ENCODE data around the gene MINDY4.

MINDY4 gene

DNA sequence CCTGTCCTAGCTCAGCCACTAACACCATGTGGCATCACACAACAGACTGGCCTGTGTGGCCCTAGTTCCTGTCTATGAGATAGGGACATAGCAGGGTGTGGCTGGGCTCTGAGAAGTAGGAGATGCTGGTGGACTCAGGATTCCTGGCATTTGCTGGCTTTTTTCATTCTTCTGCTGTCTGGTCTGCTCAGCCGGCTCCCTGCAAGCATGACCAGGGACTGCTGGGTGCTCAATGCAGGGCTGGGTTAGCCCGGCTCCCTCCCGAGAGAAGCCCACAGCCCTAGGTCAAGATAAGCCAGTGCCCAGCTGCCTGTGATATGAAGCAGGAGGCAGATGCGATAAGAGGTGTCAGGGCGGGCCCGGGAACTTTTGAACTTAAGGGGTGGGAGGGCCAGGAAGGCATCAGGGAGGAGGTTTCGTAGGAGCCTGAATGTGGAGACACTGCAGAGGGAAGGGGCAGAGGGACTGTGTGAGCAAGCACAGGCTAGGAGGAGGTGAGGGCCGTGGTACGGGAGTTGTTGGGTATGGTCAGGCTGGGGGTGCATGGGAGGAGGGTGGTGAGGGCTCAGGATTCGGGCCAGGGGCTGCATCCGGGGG is 143.9 kb downstream of the MINDY4 start:
- no peak for DNase-seq (ENCODE audit: low read depth, low spot score)

- no peak for DNase-seq (ENCODE audit: low read depth, low spot score)
Observed at GRCh38 chr7:30915751-30916150, 144.5 kb downstream of the MINDY4 start.

DNA sequence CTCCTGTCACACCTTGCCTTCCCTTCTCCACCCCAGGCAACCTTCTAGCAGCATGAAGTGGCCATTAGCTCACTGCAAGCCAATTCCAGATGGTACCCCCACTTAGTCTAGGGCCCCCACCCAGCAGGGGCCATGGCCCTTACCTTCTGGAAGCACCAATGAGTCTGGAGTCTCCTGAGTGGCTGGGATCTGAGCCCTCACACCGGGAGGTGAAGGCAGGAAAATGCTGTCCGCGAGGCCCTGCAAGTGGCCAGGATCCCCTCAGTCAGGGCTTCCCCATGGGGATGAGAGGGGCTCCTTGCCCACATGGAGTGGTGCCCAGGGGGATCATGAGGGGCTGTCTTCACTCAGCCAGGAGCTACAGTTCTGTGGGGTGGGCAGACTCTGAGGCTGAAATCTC is 145.0 kb downstream of the MINDY4 start:
- no peak for DNase-seq (ENCODE audit: low read depth, low spot score)

- no peak for DNase-seq (ENCODE audit: low read depth, low spot score)
Observed at GRCh38 chr7:30916767-30917166, 145.6 kb downstream of the MINDY4 start.

DNA sequence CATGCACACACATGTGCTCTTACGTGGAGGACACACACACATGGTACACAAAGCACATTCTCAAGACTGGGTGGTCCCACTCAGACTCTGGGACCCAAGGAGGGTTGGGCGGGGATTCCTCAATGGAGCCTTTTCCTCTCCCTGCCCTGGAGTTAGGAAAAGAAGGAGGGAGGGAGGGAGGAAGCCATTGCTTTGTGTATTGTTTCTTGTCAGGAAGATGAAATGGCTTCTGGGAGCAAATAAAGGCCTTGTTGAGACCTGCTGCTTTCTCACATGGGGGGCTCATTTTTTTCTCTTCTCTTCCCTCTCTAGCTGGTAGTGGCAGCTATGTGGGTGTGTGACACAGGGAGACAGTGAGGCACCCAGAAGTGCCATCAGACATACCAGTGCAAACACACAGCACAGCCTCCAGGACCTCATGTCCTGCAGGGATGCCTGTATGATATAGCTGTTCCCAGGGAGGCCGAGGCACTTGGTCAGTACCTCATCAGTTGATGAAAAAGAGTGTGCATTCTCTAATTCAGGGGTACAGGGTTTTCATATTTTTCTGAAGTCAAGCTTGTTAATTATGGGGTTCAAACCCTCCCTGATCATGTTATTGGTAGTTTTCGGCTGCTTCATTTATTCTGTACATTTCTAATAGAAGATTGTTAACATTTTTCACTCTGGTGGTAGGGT is 146.1 kb downstream of the MINDY4 start:
- DNase-seq (ENCODE audit: low read depth, low spot score) = no peak

GRCh38 chr7:30918676-30919075 is 147.5 kb downstream of the MINDY4 start:
- DNase-seq (ENCODE audit: low read depth, low spot score) = no peak

DNA sequence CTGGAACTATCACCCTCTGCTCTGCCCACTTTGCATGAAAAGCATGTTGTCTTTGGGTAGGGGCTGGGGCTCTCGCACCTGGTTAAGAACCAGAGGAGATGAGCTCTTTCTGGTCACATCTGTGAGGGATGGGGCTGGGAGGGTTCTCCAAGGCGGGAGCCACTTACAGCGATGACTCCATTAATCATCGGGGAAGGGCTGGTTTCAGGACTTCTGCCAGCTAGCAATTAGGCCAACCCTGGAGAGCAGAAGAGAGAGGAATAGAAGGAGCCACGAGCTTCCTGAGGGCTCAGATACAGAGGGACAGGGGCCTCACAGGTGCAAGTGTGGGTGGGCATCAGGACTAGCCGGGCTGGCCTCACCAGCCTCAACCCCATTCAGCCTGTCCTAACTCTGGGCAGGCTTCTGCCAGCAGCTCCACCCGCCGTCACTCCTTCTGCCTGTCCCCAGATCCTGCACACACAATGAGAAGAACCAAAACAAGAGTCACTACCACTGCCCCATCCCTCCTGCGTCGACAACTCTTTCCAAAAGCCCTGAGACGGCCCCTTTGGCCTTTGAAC is 148.9 kb downstream of the MINDY4 start:
- DNase-seq (ENCODE audit: low read depth, low spot score) = no peak

DNA sequence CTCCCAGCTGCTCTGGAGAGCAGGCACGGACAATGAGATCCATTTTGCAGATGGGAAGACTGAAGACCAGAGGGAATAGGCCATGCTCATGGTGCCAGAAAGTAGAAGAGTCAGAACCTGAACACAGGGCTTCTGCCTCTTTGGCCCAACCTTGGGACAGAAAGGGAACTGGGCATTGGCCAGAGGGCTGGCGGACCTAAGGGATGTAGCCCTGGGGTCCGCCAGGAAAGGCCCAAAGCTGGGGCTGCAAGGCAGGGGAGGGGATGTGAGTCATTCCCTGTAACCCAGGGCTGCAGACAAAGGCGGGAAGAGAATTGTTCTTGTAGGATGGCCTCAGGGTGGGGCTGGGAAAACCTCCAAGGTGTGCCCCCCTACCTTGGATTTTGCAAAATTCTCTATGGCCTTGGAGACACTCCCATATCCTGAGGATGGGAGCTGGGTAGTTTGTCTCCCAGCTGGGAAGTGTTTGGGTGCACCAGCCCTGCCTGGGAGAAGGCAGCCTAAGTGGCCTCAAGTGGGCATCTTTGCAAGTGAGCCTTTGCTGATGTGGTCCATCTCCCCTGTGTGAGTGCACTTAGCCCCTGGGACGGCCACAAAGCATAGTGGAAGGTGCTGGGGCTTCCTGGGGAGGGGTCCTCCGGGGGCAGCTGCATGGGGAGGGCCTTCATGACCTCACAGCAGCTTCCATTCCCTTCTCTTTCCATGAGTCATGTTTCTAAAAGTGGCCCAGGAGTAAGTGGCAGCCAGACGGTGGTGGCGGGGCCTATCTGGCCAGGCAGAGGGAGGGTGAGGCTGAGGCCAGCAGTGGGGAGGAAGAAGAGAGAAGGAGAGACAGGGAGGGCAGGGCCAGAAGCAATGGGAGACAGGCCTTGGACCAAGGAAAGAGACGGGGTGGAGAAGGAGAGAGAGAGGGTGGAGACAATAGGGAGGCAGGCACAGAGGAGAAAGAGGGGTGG is 149.6 kb downstream of the MINDY4 start:
- DNase-seq (ENCODE audit: low read depth, low spot score) = no peak

DNA sequence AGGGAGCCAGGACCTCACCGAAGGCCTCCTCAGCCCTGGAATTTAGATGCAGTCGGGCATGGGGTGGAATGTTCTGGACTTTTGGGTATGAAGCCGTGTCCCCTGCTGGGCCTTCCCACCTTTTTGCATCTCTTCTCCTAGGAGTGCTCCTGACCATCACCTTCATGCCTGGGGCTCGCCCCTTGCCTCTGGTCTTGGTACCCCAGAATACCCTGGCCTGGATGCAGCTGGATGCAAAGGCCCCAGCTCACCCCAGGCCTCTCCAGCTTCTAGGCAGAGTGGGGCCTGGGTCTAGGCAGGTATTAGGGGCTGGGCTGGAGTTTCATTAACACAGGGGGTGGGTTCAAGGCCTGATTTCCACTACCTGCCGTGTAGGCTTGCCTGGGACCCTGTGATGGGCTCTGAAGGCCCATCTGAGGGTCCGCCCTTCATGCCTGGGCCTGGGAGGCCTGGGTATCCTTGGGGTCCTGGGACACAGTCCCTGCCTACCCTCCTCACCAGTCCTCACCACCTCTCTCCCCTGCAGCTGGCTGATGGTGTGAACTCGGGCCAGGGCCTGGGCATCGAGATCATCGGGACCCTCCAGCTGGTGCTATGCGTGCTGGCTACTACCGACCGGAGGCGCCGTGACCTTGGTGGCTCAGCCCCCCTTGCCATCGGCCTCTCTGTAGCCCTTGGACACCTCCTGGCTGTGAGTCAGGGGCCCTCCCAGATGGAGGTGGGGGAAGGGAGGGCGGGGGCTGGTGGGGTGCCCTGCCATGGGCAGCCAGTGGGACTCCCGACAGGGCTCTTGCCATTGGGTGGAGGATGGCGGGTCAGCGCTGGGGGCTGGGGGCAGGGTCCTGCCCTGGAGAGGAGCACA is 150.6 kb downstream of the MINDY4 start:
- DNase-seq (ENCODE audit: low read depth, low spot score) = no peak

DNA sequence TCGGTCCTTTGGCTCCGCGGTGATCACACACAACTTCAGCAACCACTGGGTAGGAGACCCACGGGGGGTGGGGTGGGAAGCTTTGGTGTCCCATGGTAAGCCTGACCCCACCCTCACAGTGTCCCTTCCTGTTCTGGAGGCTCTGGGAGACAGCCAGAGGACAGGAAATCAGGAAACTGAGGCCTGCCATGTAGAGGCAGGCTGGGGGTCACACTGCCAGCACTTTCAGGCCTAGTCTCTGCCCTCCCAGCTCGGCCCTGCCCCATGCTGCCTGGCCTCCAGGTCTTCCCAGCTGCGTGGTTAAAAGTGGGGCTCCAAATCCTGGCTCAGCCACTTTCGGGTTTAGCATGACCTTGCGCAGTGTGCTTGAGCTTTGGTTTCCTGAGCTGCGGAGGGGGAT is 151.4 kb downstream of the MINDY4 start:
- no peak for DNase-seq (ENCODE audit: low read depth, low spot score)

DNA sequence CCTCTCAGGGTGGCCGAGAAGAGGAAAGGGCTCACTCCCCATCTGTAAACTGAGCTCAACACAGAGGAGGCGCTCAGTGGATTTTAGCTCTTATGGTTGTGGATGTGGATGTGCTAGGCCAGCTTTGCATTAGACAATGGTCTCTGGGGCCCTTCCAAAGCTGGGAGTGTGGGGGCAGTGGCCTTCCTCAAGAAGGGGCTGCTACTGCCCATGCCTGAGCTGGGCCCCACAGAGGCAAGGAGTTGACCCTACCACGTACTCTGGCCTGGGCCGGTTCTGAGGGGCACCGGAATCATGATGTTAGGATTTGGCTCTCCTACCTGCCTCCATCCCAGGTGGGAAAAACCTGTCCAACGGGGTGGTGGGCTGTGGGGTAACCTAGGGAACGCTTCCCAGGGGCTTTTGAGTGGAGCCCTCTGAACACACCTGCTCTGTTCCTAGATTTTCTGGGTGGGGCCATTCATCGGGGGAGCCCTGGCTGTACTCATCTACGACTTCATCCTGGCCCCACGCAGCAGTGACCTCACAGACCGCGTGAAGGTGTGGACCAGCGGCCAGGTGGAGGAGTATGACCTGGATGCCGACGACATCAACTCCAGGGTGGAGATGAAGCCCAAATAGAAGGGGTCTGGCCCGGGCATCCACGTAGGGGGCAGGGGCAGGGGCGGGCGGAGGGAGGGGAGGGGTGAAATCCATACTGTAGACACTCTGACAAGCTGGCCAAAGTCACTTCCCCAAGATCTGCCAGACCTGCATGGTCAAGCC is 152.0 kb downstream of the MINDY4 start:
- no peak for DNase-seq (ENCODE audit: low read depth, low spot score)

- DNase-seq (ENCODE audit: low read depth, low spot score) = no peak
Observed at GRCh38 chr7:30923774-30924413, 152.7 kb downstream of the MINDY4 start.

DNA sequence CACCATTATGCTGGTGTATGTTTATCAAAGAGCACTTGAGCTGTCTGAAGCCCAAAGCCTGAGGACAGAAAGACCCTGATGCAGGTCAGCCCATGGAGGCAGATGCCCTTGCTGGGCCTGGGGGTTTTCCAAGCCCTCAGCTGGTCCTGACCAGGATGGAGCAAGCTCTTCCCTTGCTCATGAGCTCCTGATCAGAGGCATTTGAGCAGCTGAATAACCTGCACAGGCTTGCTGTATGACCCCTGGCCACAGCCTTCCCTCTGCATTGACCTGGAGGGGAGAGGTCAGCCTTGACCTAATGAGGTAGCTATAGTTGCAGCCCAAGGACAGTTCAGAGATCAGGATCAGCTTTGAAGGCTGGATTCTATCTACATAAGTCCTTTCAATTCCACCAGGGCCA is 153.4 kb downstream of the MINDY4 start:
- DNase-seq (ENCODE audit: low read depth, low spot score) = no peak

DNA sequence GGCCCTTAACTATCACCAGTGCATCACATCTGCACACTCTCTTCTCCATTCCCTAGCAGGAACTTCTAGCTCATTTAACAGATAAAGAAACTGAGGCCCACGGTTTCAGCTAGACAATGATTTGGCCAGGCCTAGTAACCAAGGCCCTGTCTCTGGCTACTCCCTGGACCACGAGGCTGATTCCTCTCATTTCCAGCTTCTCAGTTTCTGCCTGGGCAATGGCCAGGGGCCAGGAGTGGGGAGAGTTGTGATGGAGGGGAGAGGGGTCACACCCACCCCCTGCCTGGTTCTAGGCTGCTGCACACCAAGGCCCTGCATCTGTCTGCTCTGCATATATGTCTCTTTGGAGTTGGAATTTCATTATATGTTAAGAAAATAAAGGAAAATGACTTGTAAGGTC is 153.9 kb downstream of the MINDY4 start:
- DNase-seq (ENCODE audit: low read depth, low spot score) = no peak

GRCh38 chr7:30925913-30926312 is 154.7 kb downstream of the MINDY4 start:
- DNase-seq (ENCODE audit: low read depth, low spot score) = no peak

- DNase-seq (ENCODE audit: low read depth, low spot score) = no peak
Observed at GRCh38 chr7:30926313-30926712, 155.1 kb downstream of the MINDY4 start.

DNA sequence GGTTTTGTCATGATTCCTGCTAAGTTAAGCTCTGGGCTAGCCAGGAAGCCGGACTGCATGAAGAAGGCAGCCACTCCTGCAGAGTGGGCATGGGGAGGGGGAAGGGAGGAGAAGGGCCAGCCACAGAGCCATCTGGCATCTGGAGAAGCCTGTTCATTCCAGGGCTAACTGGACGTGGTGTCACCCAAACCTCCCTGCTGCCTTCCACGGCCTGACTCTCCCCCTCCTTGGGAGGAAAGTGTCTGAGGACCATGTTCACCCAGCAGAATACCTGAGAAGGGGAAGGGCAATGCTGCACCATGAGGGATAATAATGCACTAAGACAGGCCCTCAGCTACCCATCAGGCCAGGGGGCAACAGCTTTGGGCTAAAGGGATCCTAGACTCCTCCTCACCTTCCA is 155.8 kb downstream of the MINDY4 start:
- DNase-seq (ENCODE audit: low read depth, low spot score) = no peak

GRCh38 chr7:30927559-30927958 is 156.3 kb downstream of the MINDY4 start:
- DNase-seq (ENCODE audit: low read depth, low spot score) = no peak

- no peak for DNase-seq (ENCODE audit: low read depth, low spot score)
Observed at GRCh38 chr7:30928254-30928872, 157.1 kb downstream of the MINDY4 start.

DNA sequence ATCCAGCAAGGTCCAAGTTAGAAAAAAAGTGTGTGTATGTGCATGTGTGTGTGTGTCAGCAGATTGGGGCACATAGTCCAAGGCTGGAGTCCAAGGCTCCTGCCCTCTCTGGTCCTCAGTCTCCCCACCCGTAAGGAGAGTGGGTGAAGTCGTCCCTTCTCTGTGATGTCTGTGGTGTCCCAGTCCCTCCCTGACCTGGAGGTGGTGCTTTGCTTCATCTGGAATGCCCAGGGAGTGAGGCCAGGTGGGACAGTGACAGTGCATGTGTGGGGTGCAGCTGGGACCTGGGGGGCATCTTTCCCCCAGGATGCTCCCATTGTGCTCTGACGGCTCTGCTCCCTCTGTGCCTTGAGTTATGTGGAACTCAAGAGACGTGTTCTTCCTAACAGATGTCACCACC is 158.5 kb downstream of the MINDY4 start:
- no peak for DNase-seq (ENCODE audit: low read depth, low spot score)

Data from iPS DF 19.7 (cell line).